HepG2 (cell line): Measurements from ENCODE around the gene SF3B2. TPM values are rescaled to one million over a fixed set of nuclear protein-coding genes. Genes with fewer than 3 reads are reported as not detected.

Experiments used
- AKNA ChIP-seq: sonication (generic); formaldehyde crosslinking; IDR thresholded peaks from 2 replicates; pipeline ENCODE4 v1.4.0; 2020; ENCODE audit warnings: missing genetic modification reagents, borderline replicate concordance
- ARID5B ChIP-seq: IDR thresholded peaks from 2 replicates; pipeline ENCODE4 v1.4.0; 2020; ENCODE audit warnings: mild to moderate bottlenecking, missing genetic modification reagents
- FOSL2 ChIP-seq: sonication (generic); formaldehyde crosslinking; IDR thresholded peaks from 2 replicates; pipeline ENCODE4 v1.4.0; 2020; ENCODE audit warnings: missing genetic modification reagents
- NFE2L2 ChIP-seq: fragments of 150-350 bp; IDR thresholded peaks from 2 replicates; pipeline ENCODE4 v1.6.1; 2014; ENCODE audit warnings: low read length
- polyA plus RNA-seq, 8 experiments: library from polyadenylated mRNA; depleted of rRNA in 3 of 8; stranded (reverse) in 7 of 8; unstranded in 1 of 8; fragments of >200 nt; fragmentation: Illumina TruSeq in 4 of 8; extraction: Trizol in 4 of 8; gene quantifications; 2 replicates each; pipeline versions ENCODE4 v1.2.1 to v1.2.3, GENCODE V29; 2011 to 2016; ENCODE audit warnings: low read depth in 4 of 8, missing spikeins in 1 of 8, mixed read lengths in 1 of 8; ENCODE audit not compliant: insufficient read depth in 1 of 8
- total RNA-seq, 5 experiments: library from RNA; depleted of rRNA; stranded (reverse); fragments of >200 nt; fragmentation: Illumina TruSeq; extraction: Trizol; gene quantifications; 2 replicates each; pipeline ENCODE4 v1.2.3, GENCODE V29; 2016; ENCODE audit warnings: low read depth in 1 of 5

Gene SF3B2
- total and polyA plus RNA-seq, 2 of the 13 experiments (the other 11 are each of a cell fraction or from before 2014, with no cell fraction given) = 70.4 to 153 TPM

- TF ChIP-seq ARID5B (CRISPR knock-in tag) (peak; percentile 35; the same call in 1 of the 2 replicates), NFE2L2 (peak; percentile 52; the same call in 1 of the 2 replicates), FOSL2 (CRISPR knock-in tag) (peak; percentile 53), AKNA (CRISPR knock-in tag) (no peak)
Observed at GRCh38 chr11:66112601-66113499, 60.7 kb downstream of the SF3B2 start (continued).
